ENCODE results near the gene ZNF397.

Gene ZNF397

GRCh38 chr18:35246831-35247230 lies 6.0 kb downstream of the ZNF397 start:
- DNase-seq, result no peak

GRCh38 chr18:35247412-35248249 lies 6.8 kb downstream of the ZNF397 start:
- no peak for DNase-seq

- no peak for DNase-seq
These were observed 7.6 kb downstream of the ZNF397 start for GRCh38 chr18:35248429-35248828.

DNA sequence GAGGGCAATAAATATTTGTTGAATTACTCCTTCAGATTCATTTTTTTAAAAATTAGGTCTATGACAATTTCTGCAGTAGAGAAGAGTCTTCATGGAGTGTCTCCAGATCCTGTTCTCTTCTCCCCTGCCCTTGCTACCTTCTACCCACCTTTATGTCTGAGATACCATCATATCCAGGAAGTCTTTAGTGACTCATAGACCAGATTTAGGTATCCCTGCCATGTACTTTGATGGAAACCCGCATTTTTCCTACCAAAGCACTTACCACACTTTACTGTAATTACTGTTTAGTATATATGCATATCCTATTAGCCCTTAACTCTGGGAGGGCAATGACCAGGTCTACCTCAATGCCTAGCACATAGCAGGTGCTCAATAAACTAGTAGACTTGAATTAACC lies 11.6 kb downstream of the ZNF397 start:
- DNase-seq, result no peak

DNA sequence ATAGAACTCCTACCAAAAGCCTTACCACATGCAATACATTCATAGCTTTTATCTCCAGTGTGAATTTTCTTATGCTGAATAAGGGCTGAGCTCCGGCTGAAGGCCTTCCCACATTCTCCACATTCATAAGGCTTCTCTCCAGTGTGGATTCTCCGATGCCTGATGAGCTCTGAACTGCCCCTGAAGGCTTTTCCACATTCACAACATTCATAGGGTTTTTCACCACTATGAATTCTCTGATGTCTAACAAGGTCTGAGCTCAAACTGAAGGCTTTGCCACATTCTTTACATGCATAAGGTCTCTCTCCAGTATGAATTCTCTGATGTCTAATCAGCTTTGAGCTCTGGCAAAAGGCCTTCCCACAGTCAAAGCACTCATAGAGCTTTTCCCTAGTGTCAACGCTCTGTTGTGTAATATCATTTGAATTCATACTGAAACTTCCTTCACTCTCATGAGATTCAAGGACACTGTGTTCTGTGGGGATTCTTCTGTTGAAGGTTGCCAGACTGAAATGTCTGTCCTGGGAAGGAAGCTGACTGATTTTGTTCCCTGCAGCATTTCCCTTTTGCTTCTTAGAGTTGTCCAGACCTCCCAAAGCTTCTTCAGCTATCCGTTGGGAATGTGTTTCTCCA lies 12.9 kb downstream of the ZNF397 start:
- DNase-seq, result no peak

DNA sequence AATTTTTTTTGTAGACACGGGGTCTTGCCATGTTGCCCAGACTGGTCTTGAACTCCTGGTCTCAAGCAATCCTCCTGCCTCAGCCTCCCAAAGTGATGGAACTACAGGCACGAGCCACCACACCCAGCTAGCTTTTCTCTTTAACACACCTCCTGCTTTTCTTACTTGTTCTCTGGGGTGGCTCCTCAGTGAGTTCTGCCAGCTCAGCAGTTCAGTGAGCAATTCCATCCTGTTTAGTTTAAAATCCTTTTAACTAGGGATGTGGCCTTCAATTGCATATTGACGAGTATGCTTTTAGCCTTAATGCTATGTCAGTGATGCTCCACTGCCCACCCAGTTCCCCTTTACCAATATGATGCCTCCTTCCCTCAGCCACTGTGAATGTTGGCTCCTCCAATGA lies 16.1 kb downstream of the ZNF397 start:
- no peak for DNase-seq

GRCh38 chr18:35264409-35264808 lies 23.6 kb downstream of the ZNF397 start:
- DNase-seq, result no peak

DNA sequence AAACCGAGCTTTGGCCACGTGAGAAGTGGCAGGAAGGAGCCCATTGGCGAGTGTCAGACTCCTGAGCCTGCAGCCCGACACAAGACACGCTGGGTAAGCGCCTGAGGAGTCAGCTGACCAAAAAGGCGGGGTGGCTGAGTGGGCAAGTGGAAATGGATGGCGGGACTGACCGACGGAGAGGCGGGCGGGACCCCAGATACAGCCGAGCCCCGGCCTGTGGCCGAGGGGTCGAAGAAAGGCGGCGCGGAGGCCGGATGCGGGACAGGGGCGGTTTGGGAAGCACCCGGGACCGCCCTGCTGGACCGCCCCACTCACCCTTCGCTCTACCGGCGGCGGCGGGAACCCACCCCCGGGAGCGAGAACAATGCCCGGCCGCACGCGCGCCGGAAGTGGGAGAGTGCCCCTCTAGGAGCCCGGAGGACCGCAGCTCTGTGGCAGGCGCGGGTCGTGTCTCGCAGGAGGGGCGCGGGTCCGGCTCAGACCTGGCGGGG lies 26.4 kb downstream of the ZNF397 start:
- peak; percentile 84 for DNase-seq

- DNase-seq, result peak; percentile 62
These were observed 27.0 kb downstream of the ZNF397 start for GRCh38 chr18:35267809-35268208.

- no peak for DNase-seq
These were observed 28.0 kb downstream of the ZNF397 start for GRCh38 chr18:35268821-35269220.

DNA sequence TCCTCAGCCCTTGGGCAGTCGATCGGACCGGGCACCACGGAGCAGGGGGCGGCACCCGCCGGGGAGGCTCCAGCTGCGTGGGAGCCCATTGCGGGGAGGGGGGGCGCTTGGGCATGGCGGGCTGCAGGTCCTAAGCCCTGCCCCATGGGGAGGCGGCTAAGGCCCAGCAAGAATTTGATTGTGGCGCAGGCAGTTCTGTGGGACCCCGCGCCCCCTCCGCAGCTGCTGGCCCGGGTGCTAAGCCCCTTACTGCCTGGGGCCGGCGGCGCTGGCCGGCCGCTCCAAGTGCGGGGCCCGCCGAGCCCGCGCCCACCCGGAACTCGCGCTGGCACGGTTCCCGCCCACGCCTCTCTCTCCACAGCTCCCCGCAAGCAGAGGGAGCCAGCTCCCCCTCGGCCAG lies 30.8 kb downstream of the ZNF397 start:
- DNase-seq, result no peak

DNA sequence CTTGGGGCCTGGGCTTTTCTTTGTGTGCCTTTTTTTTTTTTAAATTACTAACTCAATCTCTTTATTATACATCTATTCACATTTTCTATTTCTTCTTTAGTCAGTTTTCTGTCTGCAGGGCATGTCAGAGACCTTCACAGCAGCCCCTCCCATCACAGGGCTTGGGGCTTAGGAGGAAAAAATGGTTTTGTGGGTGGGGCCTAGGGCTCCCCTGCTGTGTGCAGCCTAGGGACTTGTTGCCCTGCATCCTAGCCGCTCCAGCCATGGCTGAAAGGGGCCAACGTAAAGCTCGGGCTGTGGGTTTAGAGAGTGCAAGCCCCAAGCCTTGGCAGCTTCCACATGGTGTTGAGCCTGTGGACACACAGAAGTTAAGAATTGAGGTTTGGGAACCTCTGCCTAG lies 35.4 kb downstream of the ZNF397 start:
- no peak for DNase-seq

- no peak for DNase-seq
These were observed 36.8 kb downstream of the ZNF397 start for GRCh38 chr18:35277633-35278032.

DNA sequence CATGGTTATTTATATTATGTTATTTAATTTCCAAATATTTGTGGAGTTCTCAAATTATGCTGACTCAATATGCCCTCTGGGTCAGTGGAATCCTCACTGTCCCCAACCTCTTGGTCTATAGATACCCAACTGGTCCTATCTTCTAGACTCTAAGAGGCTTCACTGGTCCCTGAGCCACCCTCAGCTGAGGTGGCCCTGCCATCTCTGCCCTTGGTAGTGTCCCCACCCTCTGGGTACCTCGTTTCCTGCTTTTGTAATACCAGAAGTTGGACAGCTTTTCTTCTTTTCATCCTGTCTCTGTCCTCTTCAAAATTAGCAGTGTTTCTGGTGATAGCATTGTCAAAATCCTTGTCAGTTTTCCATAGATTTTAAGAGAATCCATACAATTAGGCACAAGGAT lies 37.3 kb downstream of the ZNF397 start:
- no peak for DNase-seq

DNA sequence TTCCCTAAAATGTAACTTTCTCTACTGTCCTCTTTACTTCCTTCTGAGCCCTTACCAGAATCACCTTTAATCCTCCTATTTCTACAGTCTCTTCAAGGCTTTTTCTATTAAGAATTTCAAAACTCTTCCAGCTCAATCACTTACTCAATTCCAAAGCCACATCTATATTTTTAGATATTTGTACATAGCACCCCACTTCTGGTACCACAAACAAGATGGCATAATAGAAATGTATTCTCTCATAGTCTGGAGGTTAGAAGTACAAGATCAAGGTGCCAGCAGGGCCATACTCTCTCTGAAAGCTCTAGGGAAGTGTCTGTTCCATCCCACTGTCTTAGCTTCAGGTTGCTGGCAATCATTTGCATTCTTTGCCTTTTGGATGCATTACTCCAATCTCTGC lies 38.1 kb downstream of the ZNF397 start:
- no peak for DNase-seq

GRCh38 chr18:35282353-35282752 lies 41.5 kb downstream of the ZNF397 start:
- no peak for DNase-seq

GRCh38 chr18:35283923-35284794 lies 43.3 kb downstream of the ZNF397 start:
- DNase-seq, result no peak

DNA sequence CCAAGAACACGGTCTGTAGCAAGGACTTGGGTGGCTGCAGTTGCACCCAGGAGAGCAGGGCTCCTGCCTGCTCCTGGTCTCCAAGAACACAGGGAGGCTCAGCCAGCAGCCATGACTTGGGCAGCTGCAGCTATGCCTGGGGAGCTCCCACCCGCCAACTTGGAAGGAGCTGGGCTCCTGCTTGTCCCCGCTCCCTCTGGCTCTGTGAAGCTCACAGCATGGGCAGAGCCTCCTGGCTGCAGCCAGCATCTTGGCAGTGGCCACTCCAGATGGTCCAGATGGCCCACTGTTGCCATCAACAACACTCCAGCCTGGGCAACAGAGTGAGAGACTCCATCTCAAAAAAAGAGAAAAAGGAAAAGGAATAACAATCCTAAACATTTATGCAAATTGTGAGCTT lies 44.0 kb downstream of the ZNF397 start:
- no peak for DNase-seq

- no peak for DNase-seq
These were observed 48.5 kb downstream of the ZNF397 start for GRCh38 chr18:35289293-35289692.

DNA sequence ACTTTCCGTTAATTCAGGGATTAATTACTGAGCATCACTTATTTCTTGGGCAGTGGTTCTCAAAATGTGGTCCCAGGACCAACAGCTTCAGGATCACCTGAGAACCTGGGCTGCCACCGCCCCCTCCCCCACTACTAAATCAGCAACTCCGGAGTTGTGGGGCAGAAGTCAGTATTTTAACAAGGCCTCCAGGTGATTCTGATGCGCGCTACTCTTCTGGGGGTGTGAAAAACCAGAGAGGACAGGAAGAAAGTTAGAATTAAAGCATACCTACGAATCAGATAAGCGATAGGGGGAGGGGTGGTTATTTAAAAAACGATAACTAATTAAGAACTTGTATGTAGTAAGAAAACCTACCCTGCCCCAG lies 48.9 kb downstream of the ZNF397 start:
- DNase-seq, result peak; percentile 63

GRCh38 chr18:35290094-35290735 lies 49.4 kb downstream of the ZNF397 start, which contains the start of gene ZSCAN30:
ZSCAN30 (minus strand) TSS chr18:35290229; CDS start chr18:35264352, 25,877 bp downstream.
- peak; percentile 97 for DNase-seq

DNA sequence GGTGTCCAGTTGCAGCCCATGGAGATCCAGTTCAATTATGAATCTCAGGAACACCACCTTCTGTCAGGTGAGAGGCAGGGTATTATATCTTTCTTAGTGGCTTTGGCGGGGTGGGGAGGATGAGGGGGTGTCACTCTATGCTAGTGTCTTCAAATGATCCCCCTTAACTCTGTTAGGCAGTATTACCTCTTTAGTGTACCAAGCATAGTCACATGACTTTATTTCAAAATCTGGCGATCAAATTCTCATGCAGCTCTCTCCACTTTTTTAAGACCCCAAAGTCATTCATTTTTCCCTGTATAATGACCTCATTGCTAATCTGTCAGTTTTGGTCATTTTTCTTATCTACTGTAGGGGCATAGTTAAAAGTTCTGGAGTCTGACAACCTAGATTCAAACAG lies 50.3 kb downstream of the ZNF397 start:
- no peak for DNase-seq

- DNase-seq, result no peak
These were observed 55.2 kb downstream of the ZNF397 start for GRCh38 chr18:35296060-35296459.

Measured in activated CD8-positive, alpha-beta memory T cell treated with anti-CD3 and anti-CD28 coated beads, Interleukin-2, amount 50 U/mL, for 48 hours (primary cell).